Measurements from ENCODE around the gene MBNL1.

DNA sequence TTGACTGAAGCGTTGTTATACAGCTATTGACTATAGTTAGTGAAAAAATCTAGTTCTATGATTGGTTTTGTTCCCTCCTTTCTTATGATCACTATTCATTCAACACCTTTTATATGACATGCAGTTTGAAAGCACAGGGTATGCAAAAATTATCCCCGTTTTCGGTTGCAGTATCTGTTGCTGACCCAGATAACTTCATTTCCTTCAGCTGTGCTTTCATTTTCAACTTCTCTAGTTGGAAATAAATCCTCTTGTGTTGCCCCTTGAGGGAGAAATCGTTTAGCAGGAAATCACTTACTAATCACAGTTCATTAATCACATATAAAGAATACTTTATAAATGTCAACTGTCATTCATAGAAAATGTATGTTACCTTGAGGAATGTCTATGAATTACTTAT is 55.1 kb downstream of the MBNL1 start:
- TF ChIP-seq, protein P1, sequence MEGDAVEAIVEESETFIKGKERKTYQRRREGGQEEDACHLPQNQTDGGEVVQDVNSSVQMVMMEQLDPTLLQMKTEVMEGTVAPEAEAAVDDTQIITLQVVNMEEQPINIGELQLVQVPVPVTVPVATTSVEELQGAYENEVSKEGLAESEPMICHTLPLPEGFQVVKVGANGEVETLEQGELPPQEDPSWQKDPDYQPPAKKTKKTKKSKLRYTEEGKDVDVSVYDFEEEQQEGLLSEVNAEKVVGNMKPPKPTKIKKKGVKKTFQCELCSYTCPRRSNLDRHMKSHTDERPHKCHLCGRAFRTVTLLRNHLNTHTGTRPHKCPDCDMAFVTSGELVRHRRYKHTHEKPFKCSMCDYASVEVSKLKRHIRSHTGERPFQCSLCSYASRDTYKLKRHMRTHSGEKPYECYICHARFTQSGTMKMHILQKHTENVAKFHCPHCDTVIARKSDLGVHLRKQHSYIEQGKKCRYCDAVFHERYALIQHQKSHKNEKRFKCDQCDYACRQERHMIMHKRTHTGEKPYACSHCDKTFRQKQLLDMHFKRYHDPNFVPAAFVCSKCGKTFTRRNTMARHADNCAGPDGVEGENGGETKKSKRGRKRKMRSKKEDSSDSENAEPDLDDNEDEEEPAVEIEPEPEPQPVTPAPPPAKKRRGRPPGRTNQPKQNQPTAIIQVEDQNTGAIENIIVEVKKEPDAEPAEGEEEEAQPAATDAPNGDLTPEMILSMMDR (IDR thresholded peaks at IDR 0.05; ENCODE audit: low read depth, low read length, poor library complexity, severe bottlenecking) = no peak
- no peak for TF ChIP-seq EZH2phosphoT487 (IDR thresholded peaks at IDR 0.05; ENCODE audit: borderline replicate concordance, low read length)
